Thyroid gland (tissue), 4 donors: ENCODE measurements around the gene SLC5A12. TPM values are rescaled to one million over a fixed set of nuclear protein-coding genes. Genes with fewer than 3 reads are reported as not detected.

Experiments
- DNase-seq, 2 donors: peaks; one replicate each; pipeline ENCODE4 v3.0.0-alpha.2; 2019
- H3K27ac ChIP-seq, 3 donors: fragments of 200-600 bp; sonication (generic); 1 replicate in 2 of 3; 2 replicates in 1 of 3; pipeline ENCODE4 v1.5.1; 2016 to 2019; ENCODE audit warnings: mild to moderate bottlenecking in 1 of 3, moderate library complexity in 1 of 3
- H3K27me3 ChIP-seq: fragments of 200-600 bp; sonication (generic); one replicate; pipeline ENCODE4 v1.5.1; 2019
- H3K36me3 ChIP-seq, 2 donors: fragments of 200-600 bp; sonication (generic); one replicate each; pipeline ENCODE4 v1.5.1; 2016 to 2019
- H3K4me1 ChIP-seq, 2 donors: fragments of 200-600 bp; sonication (generic); one replicate each; pipeline ENCODE4 v1.5.1; 2017 to 2019
- H3K4me3 ChIP-seq, 3 donors: fragments of 200-600 bp; sonication (generic); replicated peaks in 1 of 3; 1 replicate in 2 of 3; 2 replicates in 1 of 3; pipeline ENCODE4 v1.5.1; 2016; ENCODE audit warnings: mild to moderate bottlenecking in 1 of 3
- H3K9me3 ChIP-seq: fragments of 200-600 bp; sonication (generic); one replicate; pipeline ENCODE4 v1.5.1; 2017
- POLR2A ChIP-seq, 2 donors: fragments of 450-650 bp; IDR thresholded peaks; one replicate each; pipeline ENCODE4 v1.6.1; 2017; ENCODE audit warnings: antibody characterized with exemption in 2 of 2, mild to moderate bottlenecking in 2 of 2, moderate library complexity in 1 of 2
- WGBS, 2 donors: methylation state at CpG; one replicate each; pipeline ENCODE4 v1.1.5; 2017; 5-methylcytosine and 5-hydroxymethylcytosine counted together
- intact Hi-C: fragments of 100-400 bp; cut with DNase I; formaldehyde crosslinking; loops from one replicate; pipeline ENCODE4 v1.15.1; 2023
- total RNA-seq, 4 donors: library from RNA; depleted of rRNA; stranded (reverse); fragments of >200 nt; gene quantifications; one replicate each; pipeline ENCODE4 v1.2.3, GENCODE V29; 2016
- TF ChIP-seq, protein P1 (sequence below), 6 experiments: fragments of 200-600 bp in 3 of 6; fragments of 450-650 bp in 3 of 6; sonication (generic) in 3 of 6; IDR thresholded peaks; one replicate each; pipeline ENCODE4 v1.5.1; 2016 to 2019; ENCODE audit warnings: antibody characterized with exemption in 6 of 6, mild to moderate bottlenecking in 2 of 6, inconsistent platforms in 1 of 6, moderate library complexity in 1 of 6

The SLC5A12 gene
- total RNA-seq, 4 donors from 2014 or later = not detected

DNA sequence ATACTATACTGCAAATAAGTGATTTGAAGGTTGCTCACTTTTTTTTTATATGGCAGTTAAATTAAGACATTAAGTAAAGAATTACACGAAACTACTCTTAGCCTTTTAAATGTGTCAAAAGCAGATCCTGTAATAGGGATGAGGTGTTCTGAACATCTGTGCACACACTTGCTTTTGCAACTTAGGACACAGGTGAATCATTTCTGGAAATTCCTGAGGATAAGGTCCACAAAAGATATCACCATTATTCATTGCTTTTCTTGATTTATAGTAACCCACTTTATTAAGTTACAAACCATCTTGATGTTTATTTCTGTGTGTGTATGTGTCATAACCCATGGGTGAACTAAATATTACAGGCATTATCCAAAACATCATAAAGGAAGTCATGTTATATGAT lies 55.9 kb downstream of the SLC5A12 start:
- no peak overlapping the region for H3K27ac ChIP-seq
- H3K9me3 ChIP-seq = no peaks in the 10 kb centered on the region
- no peak overlapping the region for H3K4me3 ChIP-seq
- no peaks in the 10 kb centered on the region for H3K27me3 ChIP-seq
- H3K36me3 ChIP-seq = no peaks in the 10 kb centered on the region
- H3K4me1 ChIP-seq = no peaks in the 10 kb centered on the region
- no peak for DNase-seq
- intact Hi-C loops = no loop called here
- TF ChIP-seq, protein P1, sequence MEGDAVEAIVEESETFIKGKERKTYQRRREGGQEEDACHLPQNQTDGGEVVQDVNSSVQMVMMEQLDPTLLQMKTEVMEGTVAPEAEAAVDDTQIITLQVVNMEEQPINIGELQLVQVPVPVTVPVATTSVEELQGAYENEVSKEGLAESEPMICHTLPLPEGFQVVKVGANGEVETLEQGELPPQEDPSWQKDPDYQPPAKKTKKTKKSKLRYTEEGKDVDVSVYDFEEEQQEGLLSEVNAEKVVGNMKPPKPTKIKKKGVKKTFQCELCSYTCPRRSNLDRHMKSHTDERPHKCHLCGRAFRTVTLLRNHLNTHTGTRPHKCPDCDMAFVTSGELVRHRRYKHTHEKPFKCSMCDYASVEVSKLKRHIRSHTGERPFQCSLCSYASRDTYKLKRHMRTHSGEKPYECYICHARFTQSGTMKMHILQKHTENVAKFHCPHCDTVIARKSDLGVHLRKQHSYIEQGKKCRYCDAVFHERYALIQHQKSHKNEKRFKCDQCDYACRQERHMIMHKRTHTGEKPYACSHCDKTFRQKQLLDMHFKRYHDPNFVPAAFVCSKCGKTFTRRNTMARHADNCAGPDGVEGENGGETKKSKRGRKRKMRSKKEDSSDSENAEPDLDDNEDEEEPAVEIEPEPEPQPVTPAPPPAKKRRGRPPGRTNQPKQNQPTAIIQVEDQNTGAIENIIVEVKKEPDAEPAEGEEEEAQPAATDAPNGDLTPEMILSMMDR (IDR thresholded peaks at IDR 0.05) = no peak
- 87 to 90% methylated on average over 1 of the region's 1 CpG for WGBS, 2 donors

GRCh38 chr11:26665036-26665435 lies 56.8 kb downstream of the SLC5A12 start:
- intact Hi-C loops = no loop called here
- no peak overlapping the region for H3K27ac ChIP-seq
- no peaks in the 10 kb centered on the region for H3K4me1 ChIP-seq
- H3K36me3 ChIP-seq = no peaks in the 10 kb centered on the region
- no peak for TF ChIP-seq POLR2A (IDR thresholded peaks at IDR 0.05)
- TF ChIP-seq, protein P1 (IDR thresholded peaks at IDR 0.05) = no peak
- 75 to 79% methylated on average over 2 of the region's 2 CpGs for WGBS, 2 donors
- H3K9me3 ChIP-seq = no peaks in the 10 kb centered on the region
- DNase-seq = no peak
- no peak overlapping the region for H3K4me3 ChIP-seq
- H3K27me3 ChIP-seq = no peaks in the 10 kb centered on the region

DNA sequence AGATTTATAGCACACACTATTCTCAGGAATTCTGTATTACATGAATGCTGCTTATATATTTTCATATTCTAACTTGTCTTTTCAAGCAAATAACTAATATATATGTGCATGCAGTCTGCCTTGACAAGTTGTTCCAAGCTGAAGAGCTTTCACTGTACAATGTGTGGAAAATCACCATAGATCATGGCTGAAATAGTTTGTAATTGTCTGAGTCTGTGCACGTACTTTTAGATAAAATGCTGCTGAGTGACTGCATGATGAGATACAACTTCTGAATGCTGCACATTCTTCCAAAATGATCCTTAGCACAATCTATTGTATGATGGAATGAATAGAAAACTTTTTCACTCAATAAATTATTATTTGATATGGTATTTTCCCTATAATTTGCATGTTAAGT lies 58.9 kb downstream of the SLC5A12 start:
- TF ChIP-seq POLR2A (IDR thresholded peaks at IDR 0.05) = no peak
- TF ChIP-seq, protein P1 (IDR thresholded peaks at IDR 0.05) = no peak
- H3K4me3 ChIP-seq = no peak overlapping the region
- no peaks in the 10 kb centered on the region for H3K4me1 ChIP-seq
- DNase-seq = no peak
- no peaks in the 10 kb centered on the region for H3K36me3 ChIP-seq
- intact Hi-C loops = no loop called here
- H3K9me3 ChIP-seq = no peaks in the 10 kb centered on the region
- no peaks in the 10 kb centered on the region for H3K27me3 ChIP-seq
- WGBS, 2 donors = 88 to 92% methylated on average over 1 of the region's 1 CpG
- H3K27ac ChIP-seq = no peak overlapping the region

DNA sequence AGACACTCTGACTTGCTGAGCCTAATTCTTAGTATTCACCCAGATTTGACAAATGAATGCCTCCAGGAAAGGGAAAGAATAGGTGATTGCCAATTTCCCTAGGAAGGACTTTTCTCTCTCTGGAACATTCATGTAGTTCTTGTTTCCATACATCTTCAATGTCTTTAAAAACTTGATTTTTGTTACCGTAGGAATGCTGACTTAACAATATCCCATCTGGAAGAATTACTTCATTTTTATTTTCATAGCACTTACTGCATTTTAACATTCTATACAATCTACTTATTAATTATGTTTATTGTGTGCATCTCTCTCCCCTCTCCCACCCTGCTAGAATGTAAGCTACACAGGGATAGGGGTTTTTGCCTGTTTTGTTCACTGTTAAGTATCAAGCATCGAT lies 66.6 kb downstream of the SLC5A12 start:
- Histone ChIP-seq H3K27me3 (no peaks in the 10 kb centered on the region), H3K36me3 (no peaks in the 10 kb centered on the region), H3K4me1 (no peaks in the 10 kb centered on the region), H3K4me3 (no peak overlapping the region), H3K27ac (no peak overlapping the region), H3K9me3 (no peaks in the 10 kb centered on the region)
- intact Hi-C loops = loop anchor here (10.0 kb wide), 1 partner anchor 360 kb away; no protein-coding TSS in a partner anchor
- DNase-seq = no peak
- no peak for TF ChIP-seq POLR2A (IDR thresholded peaks at IDR 0.05)
- TF ChIP-seq, protein P1 (IDR thresholded peaks at IDR 0.05) = no peak
- WGBS, 2 donors = 92% methylated on average over 2 of the region's 2 CpGs

GRCh38 chr11:26651916-26652315 lies 69.9 kb downstream of the SLC5A12 start:
- Histone ChIP-seq H3K9me3 (no peaks in the 10 kb centered on the region), H3K4me3 (no peak overlapping the region), H3K27ac (no peak overlapping the region), H3K27me3 (no peaks in the 10 kb centered on the region), H3K36me3 (no peaks in the 10 kb centered on the region), H3K4me1 (no peaks in the 10 kb centered on the region)
- DNase-seq = no peak
- intact Hi-C loops = loop anchor here (10.0 kb wide), 1 partner anchor 357 kb away; no protein-coding TSS in a partner anchor
- WGBS, 2 donors = 82 to 84% methylated on average over 6 of the region's 6 CpGs
- TF ChIP-seq, protein P1 (IDR thresholded peaks at IDR 0.05) = no peak
- TF ChIP-seq POLR2A (IDR thresholded peaks at IDR 0.05) = no peak
